IPS DF 4.7 (cell line): ENCODE data around the gene GPR148.
"Not testable (repeated sequence)": the region's sequence is repeated elsewhere in the genome, so short reads cannot be mapped to it uniquely, and the experiment has no call there.

ENCODE experiments used
- DNase-seq: peaks from one replicate; pipeline ENCODE4 v3.0.0-alpha.2; 2013; ENCODE audit warnings: low spot score; ENCODE audit errors: extremely low read depth

The GPR148 gene

GRCh38 chr2:130728549-130729316, at the start of gene GPR148:
TSS of gene GPR148 (plus strand) at chr2:130729070. CDS start at chr2:130729152, 82 bp downstream.
- no peak for DNase-seq

GRCh38 chr2:130692041-130692770, 36.7 kb upstream of the GPR148 start:
- not testable (repeated sequence) for DNase-seq

- peak; percentile 14 for DNase-seq
These were observed 35.4 kb upstream of the GPR148 start for GRCh38 chr2:130693474-130693873.

GRCh38 chr2:130703250-130703649, 25.6 kb upstream of the GPR148 start:
- DNase-seq, result not testable (repeated sequence)

GRCh38 chr2:130714795-130715194, 14.1 kb upstream of the GPR148 start:
- not testable (repeated sequence) for DNase-seq

- no peak for DNase-seq
These were observed 8.8 kb upstream of the GPR148 start for GRCh38 chr2:130720036-130720435.

GRCh38 chr2:130720528-130720927, 8.3 kb upstream of the GPR148 start:
- no peak for DNase-seq

GRCh38 chr2:130724455-130724854, 4.4 kb upstream of the GPR148 start:
- no peak for DNase-seq

- no peak for DNase-seq
These were observed 2.2 kb upstream of the GPR148 start for GRCh38 chr2:130726614-130727180.

- no peak for DNase-seq
These were observed 1.5 kb upstream of the GPR148 start for GRCh38 chr2:130727286-130727924.

- DNase-seq, result no peak
These were observed 839 bp upstream of the GPR148 start for GRCh38 chr2:130728007-130728454.

GRCh38 chr2:130729322-130730299, 741 bp downstream of the GPR148 start:
- no peak for DNase-seq

- not testable (repeated sequence) for DNase-seq
These were observed 3.4 kb downstream of the GPR148 start for GRCh38 chr2:130732257-130732656.

- DNase-seq, result no peak
These were observed 6.3 kb downstream of the GPR148 start for GRCh38 chr2:130735200-130735599.

- no peak for DNase-seq
These were observed 7.6 kb downstream of the GPR148 start for GRCh38 chr2:130736487-130736886.

- DNase-seq, result no peak
These were observed 8.7 kb downstream of the GPR148 start for GRCh38 chr2:130737592-130737991.

- DNase-seq, result no peak
These were observed 11.8 kb downstream of the GPR148 start for GRCh38 chr2:130740671-130741070.

- DNase-seq, result no peak
These were observed 14.4 kb downstream of the GPR148 start for GRCh38 chr2:130743278-130743677.

- DNase-seq, result no peak
These were observed 15.6 kb downstream of the GPR148 start for GRCh38 chr2:130744287-130745117.

- no peak for DNase-seq
These were observed 20.2 kb downstream of the GPR148 start for GRCh38 chr2:130749078-130749477.
